ENCODE results near the gene FITM1.

Gene FITM1

DNA sequence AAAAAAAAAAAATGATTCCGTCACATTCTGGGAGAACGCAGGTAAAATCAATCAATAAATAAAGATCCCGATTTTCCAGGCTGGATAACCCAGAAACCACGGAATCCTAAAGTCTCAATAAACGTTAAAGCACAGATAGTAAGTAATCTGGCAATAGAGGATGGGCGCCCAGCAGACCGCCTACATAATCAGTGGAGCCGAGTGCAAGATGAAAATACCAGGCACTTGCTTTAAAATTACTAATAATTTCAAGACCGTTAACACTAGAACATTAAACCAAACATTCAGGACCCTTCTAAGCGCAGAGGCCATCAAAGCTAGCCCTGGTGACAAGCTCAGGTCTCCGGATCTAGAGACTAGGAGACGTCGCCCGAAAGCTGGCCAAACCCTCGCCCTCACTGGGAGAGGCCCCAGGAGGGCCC lies 17.1 kb upstream of the FITM1 start:
- Histone ChIP-seq H3K36me3 (ENCODE audit: control insufficient read depth in 2 of 2, insufficient read depth in 1 of 2, low read length in 2 of 2) (peaks cover 0 to 21% of the 10 kb centered on the region in 2 experiments; a peak in 1 of 3 replicates), H3K27ac (ENCODE audit: extremely low read depth, low read depth, low read length) (peak overlapping the region; percentile 94), H3K9me3 (ENCODE audit: control insufficient read depth, insufficient read depth, low read depth, low read length) (no peaks in the 10 kb centered on the region), H3K4me3 (ENCODE audit: low read depth, low read length) (peak overlapping the region; percentile 98), H3K4me1 (ENCODE audit: control insufficient read depth, insufficient read depth, low read length) (no peaks in the 10 kb centered on the region)
- CTCF ChIA-PET = interaction anchor here (1.3 to 2.4 kb wide), 5 partner anchors 18 to 55 kb away, joined by 4 to 13 read pairs (median 13); partner anchors contain the start of genes IRF9 and PCK2
- POLR2A ChIA-PET = interaction anchor here (0.7 to 8.3 kb wide), 10 partner anchors 11 to 158 kb away, joined by 4 to 163 read pairs (median 10); partner anchors contain the start of genes CHMP4A, EMC9, IRF9 and PCK2
- 0 out of 2 replicates have a peak, but pooled peaks have one; percentile 1 for TF ChIP-seq ZNF146 (tag by site-specific recombination; IDR thresholded peaks at IDR 0.05)
- no peak for TF ChIP-seq ZNF747 (tag by site-specific recombination; IDR thresholded peaks at IDR 0.05)
- TF ChIP-seq ZNF335 (tag by site-specific recombination; conservative IDR thresholded peaks at IDR 0.05) = peak; percentile 91

DNA sequence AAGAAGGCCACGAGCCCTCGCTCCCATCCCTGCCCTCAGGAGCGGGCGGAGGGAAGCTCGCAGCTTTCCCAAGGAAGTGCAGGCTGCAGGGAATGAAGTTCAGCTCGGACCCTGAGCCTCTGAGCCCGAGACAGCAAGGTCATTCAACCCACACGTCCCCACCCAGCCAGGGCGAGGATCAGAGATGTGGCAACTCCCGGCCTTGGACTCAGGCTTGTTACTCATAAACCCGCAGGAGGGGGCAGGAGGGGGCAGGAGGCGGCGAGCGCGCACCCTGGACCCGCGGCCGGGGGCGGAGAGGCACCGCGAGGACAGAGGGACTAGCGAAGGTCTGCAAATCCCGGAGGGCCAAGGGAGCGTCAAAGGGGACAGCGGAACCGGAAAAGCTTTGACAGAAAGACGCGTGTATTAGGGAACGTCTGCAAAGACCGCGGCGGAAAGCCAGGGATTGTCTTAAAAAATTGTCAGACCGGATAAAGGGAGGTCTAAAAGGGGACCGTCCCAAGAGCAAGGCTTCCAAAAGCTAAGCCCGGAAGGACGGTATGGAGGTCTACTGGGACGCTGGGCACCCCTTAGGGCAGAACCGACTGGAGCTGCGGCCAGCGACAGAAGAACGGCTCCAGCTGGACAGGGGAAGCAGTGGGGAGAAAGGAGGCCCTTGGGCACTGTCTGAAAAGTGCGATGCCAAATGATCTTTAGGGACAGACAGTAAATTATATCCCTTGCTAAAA lies 16.5 kb upstream of the FITM1 start:
- CTCF ChIA-PET = interaction anchor here (0.6 to 2.4 kb wide), 8 partner anchors 19 to 128 kb away, joined by 3 to 13 read pairs (median 6); partner anchors contain the start of genes IRF9, PCK2, PSME1 and TINF2
- Histone ChIP-seq H3K36me3 (ENCODE audit: control insufficient read depth in 2 of 2, insufficient read depth in 1 of 2, low read length in 2 of 2) (peaks cover 0 to 27% of the 10 kb centered on the region in 2 experiments; a peak in 1 of 3 replicates), H3K4me3 (ENCODE audit: low read depth, low read length) (peak overlapping the region; percentile 98), H3K27ac (ENCODE audit: extremely low read depth, low read depth, low read length) (peak overlapping the region; percentile 94), H3K4me1 (ENCODE audit: control insufficient read depth, insufficient read depth, low read length) (no peaks in the 10 kb centered on the region), H3K9me3 (ENCODE audit: control insufficient read depth, insufficient read depth, low read depth, low read length) (no peaks in the 10 kb centered on the region)
- POLR2A ChIA-PET = interaction anchor here (0.6 to 8.3 kb wide), 29 partner anchors 9 to 793 kb away, joined by 3 to 163 read pairs (median 5); partner anchors contain the start of genes CHMP4A, CIDEB, EMC9 and IPO4
- TF ChIP-seq ZNF664 (tag by site-specific recombination; IDR thresholded peaks at IDR 0.05) = no peak
- TF ChIP-seq ZNF146 (tag by site-specific recombination; IDR thresholded peaks at IDR 0.05) = 0 out of 2 replicates have a peak, but pooled peaks have one; percentile 2
- TF ChIP-seq, protein P1, sequence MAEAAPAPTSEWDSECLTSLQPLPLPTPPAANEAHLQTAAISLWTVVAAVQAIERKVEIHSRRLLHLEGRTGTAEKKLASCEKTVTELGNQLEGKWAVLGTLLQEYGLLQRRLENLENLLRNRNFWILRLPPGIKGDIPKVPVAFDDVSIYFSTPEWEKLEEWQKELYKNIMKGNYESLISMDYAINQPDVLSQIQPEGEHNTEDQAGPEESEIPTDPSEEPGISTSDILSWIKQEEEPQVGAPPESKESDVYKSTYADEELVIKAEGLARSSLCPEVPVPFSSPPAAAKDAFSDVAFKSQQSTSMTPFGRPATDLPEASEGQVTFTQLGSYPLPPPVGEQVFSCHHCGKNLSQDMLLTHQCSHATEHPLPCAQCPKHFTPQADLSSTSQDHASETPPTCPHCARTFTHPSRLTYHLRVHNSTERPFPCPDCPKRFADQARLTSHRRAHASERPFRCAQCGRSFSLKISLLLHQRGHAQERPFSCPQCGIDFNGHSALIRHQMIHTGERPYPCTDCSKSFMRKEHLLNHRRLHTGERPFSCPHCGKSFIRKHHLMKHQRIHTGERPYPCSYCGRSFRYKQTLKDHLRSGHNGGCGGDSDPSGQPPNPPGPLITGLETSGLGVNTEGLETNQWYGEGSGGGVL (tag by site-specific recombination; IDR thresholded peaks at IDR 0.05) = peak; percentile 99
- TF ChIP-seq ZSCAN30 (tag by site-specific recombination; IDR thresholded peaks at IDR 0.05) = peak; percentile 47; the same call in 1 of the 2 replicates
- TF ChIP-seq, protein P2, sequence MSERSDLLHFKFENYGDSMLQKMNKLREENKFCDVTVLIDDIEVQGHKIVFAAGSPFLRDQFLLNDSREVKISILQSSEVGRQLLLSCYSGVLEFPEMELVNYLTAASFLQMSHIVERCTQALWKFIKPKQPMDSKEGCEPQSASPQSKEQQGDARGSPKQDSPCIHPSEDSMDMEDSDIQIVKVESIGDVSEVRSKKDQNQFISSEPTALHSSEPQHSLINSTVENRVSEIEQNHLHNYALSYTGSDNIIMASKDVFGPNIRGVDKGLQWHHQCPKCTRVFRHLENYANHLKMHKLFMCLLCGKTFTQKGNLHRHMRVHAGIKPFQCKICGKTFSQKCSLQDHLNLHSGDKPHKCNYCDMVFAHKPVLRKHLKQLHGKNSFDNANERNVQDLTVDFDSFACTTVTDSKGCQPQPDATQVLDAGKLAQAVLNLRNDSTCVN (tag by site-specific recombination; optimal IDR thresholded peaks at IDR 0.05) = peak; percentile 93
- TF ChIP-seq ZNF510 (tag by site-specific recombination; IDR thresholded peaks at IDR 0.05; ENCODE audit: insufficient replicate concordance) = no peak
- TF ChIP-seq YY1 (tag by site-specific recombination; IDR thresholded peaks at IDR 0.05) = no peak
- TF ChIP-seq TCF7L2 (IDR thresholded peaks at IDR 0.05; ENCODE audit: borderline replicate concordance, low read depth, low read length) = no peak
- TF ChIP-seq INSM2 (tag by site-specific recombination; IDR thresholded peaks at IDR 0.05) = peak; percentile 56
- peak; percentile 87; the same call in 1 of the 2 replicates for TF ChIP-seq ZSCAN23 (tag by site-specific recombination; IDR thresholded peaks at IDR 0.05)
- TF ChIP-seq, protein P3, sequence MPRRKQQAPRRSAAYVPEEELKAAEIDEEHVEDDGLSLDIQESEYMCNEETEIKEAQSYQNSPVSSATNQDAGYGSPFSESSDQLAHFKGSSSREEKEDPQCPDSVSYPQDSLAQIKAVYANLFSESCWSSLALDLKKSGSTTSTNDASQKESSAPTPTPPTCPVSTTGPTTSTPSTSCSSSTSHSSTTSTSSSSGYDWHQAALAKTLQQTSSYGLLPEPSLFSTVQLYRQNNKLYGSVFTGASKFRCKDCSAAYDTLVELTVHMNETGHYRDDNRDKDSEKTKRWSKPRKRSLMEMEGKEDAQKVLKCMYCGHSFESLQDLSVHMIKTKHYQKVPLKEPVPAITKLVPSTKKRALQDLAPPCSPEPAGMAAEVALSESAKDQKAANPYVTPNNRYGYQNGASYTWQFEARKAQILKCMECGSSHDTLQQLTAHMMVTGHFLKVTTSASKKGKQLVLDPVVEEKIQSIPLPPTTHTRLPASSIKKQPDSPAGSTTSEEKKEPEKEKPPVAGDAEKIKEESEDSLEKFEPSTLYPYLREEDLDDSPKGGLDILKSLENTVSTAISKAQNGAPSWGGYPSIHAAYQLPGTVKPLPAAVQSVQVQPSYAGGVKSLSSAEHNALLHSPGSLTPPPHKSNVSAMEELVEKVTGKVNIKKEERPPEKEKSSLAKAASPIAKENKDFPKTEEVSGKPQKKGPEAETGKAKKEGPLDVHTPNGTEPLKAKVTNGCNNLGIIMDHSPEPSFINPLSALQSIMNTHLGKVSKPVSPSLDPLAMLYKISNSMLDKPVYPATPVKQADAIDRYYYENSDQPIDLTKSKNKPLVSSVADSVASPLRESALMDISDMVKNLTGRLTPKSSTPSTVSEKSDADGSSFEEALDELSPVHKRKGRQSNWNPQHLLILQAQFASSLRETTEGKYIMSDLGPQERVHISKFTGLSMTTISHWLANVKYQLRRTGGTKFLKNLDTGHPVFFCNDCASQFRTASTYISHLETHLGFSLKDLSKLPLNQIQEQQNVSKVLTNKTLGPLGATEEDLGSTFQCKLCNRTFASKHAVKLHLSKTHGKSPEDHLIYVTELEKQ (tag by site-specific recombination; IDR thresholded peaks at IDR 0.05; ENCODE audit: borderline replicate concordance) = peak; percentile 27; the same call in 1 of the 2 replicates
- TF ChIP-seq ZNF184 (tag by site-specific recombination; IDR thresholded peaks at IDR 0.05) = peak; percentile 29; the same call in 1 of the 2 replicates
- TF ChIP-seq KLF1 (tag by site-specific recombination; IDR thresholded peaks at IDR 0.05) = peak; percentile 45; the same call in 1 of the 2 replicates
- TF ChIP-seq ZNF600 (tag by site-specific recombination; IDR thresholded peaks at IDR 0.05) = peak; percentile 83
- no peak for TF ChIP-seq ZNF138 (tag by site-specific recombination; IDR thresholded peaks at IDR 0.05; ENCODE audit: borderline replicate concordance)
- peak; percentile 77; the same call in 1 of the 2 replicates for TF ChIP-seq ZBTB20 (tag by site-specific recombination; IDR thresholded peaks at IDR 0.05)
- TF ChIP-seq SP7 (tag by site-specific recombination; IDR thresholded peaks at IDR 0.05) = peak; percentile 38
- TF ChIP-seq YY2 (tag by site-specific recombination; IDR thresholded peaks at IDR 0.05) = no peak
- no peak for TF ChIP-seq ZSCAN16 (tag by site-specific recombination; IDR thresholded peaks at IDR 0.05)
- 0 out of 2 replicates have a peak, but pooled peaks have one; percentile 70 for TF ChIP-seq ZNF391 (tag by site-specific recombination; IDR thresholded peaks at IDR 0.05; ENCODE audit: borderline replicate concordance, low read depth)
- peak; percentile 90 for TF ChIP-seq ZNF239 (tag by site-specific recombination; IDR thresholded peaks at IDR 0.05)
- TF ChIP-seq ZFP37 (tag by site-specific recombination; IDR thresholded peaks at IDR 0.05) = no peak
- TF ChIP-seq MZF1 (tag by site-specific recombination; IDR thresholded peaks at IDR 0.05; ENCODE audit: borderline replicate concordance) = peak; percentile 45; the same call in 1 of the 2 replicates

Measured in HEK293 (cell line).